ENCODE data around the gene GCK.
"Not testable (repeated sequence)": the region's sequence is repeated elsewhere in the genome, so short reads cannot be mapped to it uniquely, and the experiment has no call there.

GCK gene

DNA sequence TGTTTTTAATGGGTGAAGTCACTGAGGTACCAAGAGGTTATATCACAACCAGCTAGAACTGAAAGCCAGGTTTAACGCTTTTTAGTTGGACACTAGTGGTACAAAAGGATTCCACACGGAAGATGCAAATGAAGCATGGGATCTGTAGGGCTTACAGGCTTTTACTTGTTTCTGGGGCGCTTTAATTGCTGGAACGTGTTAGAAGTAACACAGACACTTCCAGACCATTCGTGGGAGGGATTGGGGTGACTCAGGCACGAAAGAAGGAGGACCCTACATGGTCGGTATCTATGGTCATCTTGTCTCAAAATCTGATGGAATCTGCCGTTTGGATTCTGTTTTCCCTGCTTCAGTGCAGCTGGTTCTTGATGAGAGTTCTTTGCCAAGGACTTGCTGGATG lies 12.6 kb upstream of the GCK start:
- no peak for DNase-seq (ENCODE audit: low read depth, low spot score)

DNA sequence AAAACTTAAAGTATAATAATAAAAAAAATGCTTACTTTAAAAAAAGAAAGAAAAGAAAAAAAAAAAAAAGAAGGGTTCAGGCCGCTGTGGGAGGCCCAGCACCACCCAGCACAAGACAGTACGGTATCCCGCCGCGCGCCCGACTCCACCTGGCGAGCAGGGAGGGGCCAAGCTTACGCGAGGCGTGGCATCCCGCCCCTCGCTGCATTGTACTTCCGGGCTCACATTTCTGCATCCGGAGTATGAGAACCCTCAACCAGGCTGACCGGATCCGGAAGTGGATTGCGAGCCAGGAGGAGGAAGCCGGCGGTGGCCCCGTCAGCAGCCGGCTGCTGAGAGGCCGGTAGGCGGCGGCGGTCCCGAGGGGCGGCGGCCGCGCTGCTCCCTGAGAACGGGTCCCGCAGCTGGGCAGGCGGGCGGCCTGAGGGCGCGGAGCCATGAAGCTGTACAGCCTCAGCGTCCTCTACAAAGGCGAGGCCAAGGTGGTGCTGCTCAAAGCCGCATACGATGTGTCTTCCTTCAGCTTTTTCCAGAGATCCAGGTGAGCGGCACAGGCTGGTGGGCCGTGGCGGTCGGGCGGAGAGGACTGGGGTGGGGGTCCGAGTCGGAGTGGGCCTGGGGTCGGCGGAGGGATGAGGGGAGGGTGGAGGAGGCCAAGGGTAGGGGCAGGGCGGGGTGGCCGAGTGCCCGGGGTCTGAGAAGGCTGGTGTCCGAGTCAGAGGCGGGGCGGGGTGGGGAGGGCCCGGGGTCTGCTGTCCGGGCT lies 11.6 kb upstream of the GCK start, which contains the start of gene YKT6:
TSS of gene YKT6 (plus strand) at position 280 of the 763 bp plus-strand sequence. CDS start at position 438, 158 bp downstream.
- DNase-seq (ENCODE audit: low read depth, low spot score) = peak; percentile 97

DNA sequence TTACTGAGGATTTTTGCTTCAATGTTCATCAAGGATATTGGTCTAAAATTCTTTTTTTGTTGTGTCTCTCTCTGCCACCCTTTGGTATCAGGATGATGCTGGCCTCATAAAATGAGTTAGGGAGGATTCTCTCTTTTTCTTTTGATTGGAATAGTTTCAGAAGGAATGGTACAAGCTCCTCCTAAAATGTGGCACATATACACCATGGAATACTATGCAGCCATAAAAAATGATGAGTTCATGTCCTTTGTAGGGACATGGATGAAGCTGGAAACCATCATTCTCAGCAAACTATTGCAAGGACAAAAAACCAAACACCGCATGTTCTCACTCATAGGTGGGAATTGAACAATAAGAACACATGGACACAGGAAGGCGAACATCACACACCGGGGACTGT lies 10.9 kb upstream of the GCK start:
- DNase-seq (ENCODE audit: low read depth, low spot score) = not testable (repeated sequence)

DNA sequence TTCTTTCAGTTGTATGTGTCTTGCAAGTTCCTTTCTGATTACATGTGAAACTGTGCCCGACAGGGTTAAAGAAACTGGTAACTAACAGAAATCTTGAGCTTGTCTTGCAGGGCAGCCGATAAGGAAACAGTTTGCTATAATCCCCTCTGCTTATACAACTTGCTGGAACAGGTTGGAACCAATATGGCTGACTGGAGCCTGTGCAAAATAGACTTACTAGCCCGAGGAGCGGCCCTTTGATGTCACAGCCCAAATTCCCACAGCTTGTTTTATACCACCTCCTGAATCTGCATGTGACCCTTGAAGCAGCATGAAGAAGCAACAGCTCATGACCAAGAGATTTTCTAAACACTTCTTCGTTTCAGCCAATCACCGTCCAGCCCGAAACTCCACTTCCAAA lies 8.2 kb upstream of the GCK start:
- DNase-seq (ENCODE audit: low read depth, low spot score) = no peak

- DNase-seq (ENCODE audit: low read depth, low spot score) = peak; percentile 63
Measured at GRCh38 chr7:44196450-44196872, 7.2 kb upstream of the GCK start.

GRCh38 chr7:44195889-44196288 lies 6.7 kb upstream of the GCK start:
- no peak for DNase-seq (ENCODE audit: low read depth, low spot score)

DNA sequence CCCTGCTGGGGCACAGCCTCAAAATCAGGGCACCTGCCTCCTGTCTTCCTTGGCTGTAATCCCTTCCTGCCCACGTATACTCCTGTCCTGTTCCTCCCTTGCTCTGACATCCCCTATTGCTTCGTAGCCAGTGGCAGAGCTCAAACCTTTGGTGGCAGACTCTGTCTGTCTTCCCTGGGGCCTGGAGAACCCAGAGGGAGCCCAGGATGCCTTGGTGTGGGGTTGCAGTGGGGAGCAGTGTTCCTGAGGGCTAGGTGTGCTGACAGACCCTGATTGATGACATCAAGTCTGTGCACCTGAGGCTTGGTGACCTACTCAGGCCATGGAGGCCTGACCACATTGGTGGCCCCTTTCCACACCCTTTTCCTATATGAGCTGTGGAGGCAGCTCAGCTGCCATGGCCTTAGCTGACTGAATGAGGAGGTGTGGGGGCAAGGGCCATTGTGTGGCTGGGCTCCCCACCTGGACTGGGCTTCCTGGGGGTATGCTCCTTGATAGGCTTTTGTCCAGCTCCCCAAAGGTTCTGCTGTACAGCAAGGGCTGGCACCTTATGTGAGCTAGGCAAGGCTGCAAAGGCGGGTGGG lies 5.4 kb upstream of the GCK start:
- no peak for DNase-seq (ENCODE audit: low read depth, low spot score)

DNA sequence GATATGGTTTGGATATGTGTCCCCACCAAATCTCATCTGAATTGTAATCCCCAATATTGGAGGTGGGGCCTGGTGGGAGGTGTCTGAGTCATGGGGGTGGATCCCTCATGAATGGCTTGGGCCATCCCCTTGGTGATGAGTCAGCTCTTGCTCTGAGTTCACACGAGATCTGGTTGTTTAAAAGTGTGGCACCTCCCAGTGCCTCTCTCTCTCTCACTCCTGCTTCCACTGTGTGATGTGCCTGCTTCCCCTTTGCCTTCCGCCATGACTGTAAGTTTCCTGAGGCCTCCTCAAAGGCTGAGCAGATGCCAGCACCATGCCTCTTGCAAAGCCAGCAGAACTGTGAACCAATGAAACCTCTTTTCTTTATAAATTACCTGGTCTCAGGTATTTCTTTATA lies 4.8 kb upstream of the GCK start:
- DNase-seq (ENCODE audit: low read depth, low spot score) = no peak

DNA sequence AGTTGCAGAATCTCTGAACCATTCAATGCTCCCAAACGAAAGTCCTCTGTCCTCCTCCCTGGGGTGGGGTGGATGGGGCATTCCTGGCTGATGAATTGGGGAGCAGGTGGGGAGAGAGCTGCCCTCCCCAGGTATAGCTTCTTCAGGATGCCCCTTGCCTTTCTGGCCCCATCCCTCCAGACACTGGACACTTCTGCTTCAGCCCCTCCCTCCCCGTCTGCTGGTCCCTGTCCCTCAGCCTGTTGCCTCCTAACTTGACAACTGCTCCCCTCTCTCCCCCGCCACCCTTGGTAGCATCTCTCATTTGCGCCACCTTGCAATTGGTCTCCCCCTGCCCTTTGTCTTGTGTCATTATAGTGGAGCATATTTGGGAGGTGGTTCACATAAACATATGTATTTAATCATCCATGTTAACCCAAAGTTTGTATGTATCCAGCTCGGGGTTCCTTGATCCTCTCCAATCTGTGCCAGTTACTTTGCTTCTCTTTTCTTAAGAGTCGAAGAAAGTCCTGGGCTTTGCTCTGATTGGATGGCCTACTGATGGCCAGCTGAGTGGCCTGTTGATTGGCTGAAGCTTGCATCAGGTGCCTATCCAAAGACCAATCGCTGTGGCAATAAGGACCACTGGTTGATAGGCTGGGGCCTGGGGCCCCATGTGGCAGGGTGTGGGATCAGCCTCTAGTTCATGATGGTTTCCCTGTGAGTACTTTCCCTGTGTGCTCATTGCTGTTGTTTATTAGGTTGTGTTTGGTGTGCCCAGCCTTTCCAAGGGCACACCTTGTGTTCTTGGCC lies 4.0 kb upstream of the GCK start:
- DNase-seq (ENCODE audit: low read depth, low spot score) = no peak

- no peak for DNase-seq (ENCODE audit: low read depth, low spot score)
Measured at GRCh38 chr7:44191171-44191570, 1.9 kb upstream of the GCK start.

- DNase-seq (ENCODE audit: low read depth, low spot score) = no peak
Measured at GRCh38 chr7:44189993-44190872, 994 bp upstream of the GCK start.

- no peak for DNase-seq (ENCODE audit: low read depth, low spot score)
Measured at GRCh38 chr7:44188480-44189225, 586 bp downstream of the GCK start.

DNA sequence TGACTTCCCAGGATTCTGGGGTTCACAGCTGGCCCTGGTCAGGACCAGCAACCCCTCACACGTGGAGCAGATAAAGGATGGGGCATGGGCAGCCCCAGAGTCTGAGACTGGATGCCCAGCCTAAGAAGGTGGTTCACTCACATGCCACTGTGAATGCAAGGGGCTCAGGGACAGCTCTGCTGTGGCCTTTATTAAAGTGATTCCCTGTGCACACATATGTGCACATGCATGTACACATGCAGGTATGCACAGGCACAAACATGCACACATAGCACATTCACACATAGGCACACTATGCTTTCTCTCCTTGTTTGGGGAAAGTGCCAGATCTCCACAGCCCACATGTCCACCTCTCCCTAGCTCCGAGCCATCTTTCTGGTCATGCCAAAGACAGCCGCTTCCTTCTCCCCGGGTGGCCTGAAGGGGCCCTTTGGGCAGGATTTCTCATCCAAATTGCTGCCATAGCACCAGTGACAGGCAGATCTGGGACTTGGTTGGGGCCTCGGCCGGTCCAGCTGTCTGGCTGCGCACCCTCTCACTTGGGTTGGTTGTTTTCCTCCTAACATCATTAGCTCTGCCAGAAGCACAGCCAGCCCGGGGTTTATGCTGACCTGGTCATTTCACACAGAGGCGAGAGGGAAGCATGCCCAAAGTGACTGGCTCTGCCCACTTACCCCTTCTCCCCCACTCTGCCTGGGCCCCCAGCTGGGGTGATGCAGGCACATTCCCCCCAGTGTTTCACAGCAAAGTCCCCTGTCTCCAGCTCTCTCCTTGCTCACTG lies 1.4 kb downstream of the GCK start:
- DNase-seq (ENCODE audit: low read depth, low spot score) = no peak

- DNase-seq (ENCODE audit: low read depth, low spot score) = no peak
Measured at GRCh38 chr7:44186736-44187135, 2.5 kb downstream of the GCK start.

DNA sequence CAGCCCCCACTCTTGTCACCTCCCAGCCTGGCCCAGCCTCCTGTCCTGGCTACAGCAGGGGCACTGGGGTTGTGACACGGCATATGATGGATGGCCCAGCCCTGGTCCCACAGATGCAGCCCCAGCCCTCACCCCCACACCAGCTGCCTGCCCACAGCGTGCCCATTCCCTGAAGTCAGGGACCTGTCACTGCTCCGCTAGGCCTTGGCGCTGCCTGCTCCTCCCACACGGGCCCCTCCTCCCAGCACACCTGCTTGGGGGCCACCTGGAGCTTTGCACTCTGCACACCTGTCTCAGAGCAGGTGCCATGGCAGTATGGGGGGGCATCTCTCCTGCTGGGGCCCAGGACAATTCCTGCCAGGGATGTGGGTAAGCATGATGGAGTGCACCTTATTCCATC lies 3.5 kb downstream of the GCK start:
- DNase-seq (ENCODE audit: low read depth, low spot score) = no peak

- no peak for DNase-seq (ENCODE audit: low read depth, low spot score)
Measured at GRCh38 chr7:44184873-44185446, 4.3 kb downstream of the GCK start.

DNA sequence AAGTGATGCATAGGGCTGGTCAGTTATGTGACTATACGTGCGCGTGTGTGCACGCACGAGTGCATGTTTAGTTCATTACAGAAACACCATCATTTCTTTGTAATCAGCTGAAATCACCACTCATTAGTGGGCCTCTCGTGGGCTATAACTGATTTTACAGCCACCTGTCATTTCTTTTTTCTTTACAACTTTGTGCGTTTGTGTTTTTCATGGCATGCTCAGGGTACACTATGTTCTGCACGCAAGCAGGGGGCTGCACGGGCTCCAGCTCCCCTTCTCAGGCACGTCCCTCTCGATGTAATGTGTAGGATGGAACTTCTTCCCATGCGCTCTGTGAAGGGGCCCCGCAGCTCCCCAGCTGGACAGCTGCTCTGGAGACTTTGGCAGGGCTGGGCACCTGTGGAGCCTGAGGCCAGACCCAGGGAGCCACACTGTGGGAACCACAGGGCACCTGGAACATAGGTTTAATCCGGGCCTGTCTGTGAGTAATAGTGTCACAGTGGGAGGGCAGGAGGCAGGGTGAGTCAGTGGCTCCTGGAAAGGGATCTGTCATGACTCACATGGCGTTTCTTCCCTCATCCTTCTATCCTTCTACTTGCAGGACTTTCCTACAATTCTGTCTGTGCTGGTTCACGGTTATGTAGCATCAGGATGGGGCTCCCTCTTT lies 4.9 kb downstream of the GCK start:
- peak; percentile 66 for DNase-seq (ENCODE audit: low read depth, low spot score)

DNA sequence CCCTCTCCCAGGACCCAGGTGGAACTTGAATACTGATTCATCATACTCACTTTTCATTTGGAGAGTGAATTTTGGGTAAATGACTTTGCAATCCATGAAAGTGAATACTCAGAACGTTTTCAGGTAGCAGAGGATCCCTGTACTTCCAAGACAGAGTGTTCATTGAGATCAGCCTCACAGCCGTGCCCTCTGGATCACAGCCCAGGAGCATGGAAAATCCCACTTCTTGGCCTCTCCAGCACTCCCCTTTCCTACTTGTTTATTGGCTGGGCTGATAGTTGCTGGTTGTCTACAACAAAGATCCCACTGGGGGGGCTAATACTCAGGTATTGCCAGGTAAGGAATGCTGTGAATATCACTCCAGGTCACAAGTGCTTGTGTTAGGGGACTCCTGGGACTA lies 5.9 kb downstream of the GCK start:
- DNase-seq (ENCODE audit: low read depth, low spot score) = no peak

GRCh38 chr7:44182827-44183226 lies 6.4 kb downstream of the GCK start:
- no peak for DNase-seq (ENCODE audit: low read depth, low spot score)
